Duodenal mucosa (tissue), 2 donors: ENCODE results near the gene PCSK4.

Experiments
- H3K27ac ChIP-seq: one replicate; pipeline ENCODE4 v1.7.0; 2013; ENCODE audit warnings: low read depth, low read length
- H3K27me3 ChIP-seq, 2 donors: one replicate each; pipeline ENCODE4 v1.7.0; 2013; ENCODE audit warnings: low read length in 2 of 2, control low read depth in 1 of 2; ENCODE audit not compliant: insufficient read depth in 2 of 2, control insufficient read depth in 1 of 2
- H3K36me3 ChIP-seq, 2 donors: one replicate each; pipeline ENCODE4 v1.7.0; 2013; ENCODE audit warnings: low read length in 2 of 2, control low read depth in 1 of 2; ENCODE audit not compliant: insufficient read depth in 2 of 2, control insufficient read depth in 1 of 2
- H3K4me1 ChIP-seq, 2 donors: one replicate each; pipeline ENCODE4 v1.7.0; 2013; ENCODE audit warnings: low read length in 2 of 2, control low read depth in 1 of 2; ENCODE audit not compliant: insufficient read depth in 2 of 2, control insufficient read depth in 1 of 2
- H3K4me3 ChIP-seq, 2 donors: one replicate each; pipeline ENCODE4 v1.7.0; 2013; ENCODE audit warnings: low read length in 2 of 2, low read depth in 1 of 2
- H3K9ac ChIP-seq, 2 donors: one replicate each; pipeline ENCODE4 v1.7.0; 2013; ENCODE audit warnings: low read length in 2 of 2, low read depth in 1 of 2
- H3K9me3 ChIP-seq, 2 donors: one replicate each; pipeline ENCODE4 v1.7.0; 2013; ENCODE audit warnings: low read length in 2 of 2, control low read depth in 1 of 2; ENCODE audit not compliant: control insufficient read depth in 1 of 2

The PCSK4 gene

DNA sequence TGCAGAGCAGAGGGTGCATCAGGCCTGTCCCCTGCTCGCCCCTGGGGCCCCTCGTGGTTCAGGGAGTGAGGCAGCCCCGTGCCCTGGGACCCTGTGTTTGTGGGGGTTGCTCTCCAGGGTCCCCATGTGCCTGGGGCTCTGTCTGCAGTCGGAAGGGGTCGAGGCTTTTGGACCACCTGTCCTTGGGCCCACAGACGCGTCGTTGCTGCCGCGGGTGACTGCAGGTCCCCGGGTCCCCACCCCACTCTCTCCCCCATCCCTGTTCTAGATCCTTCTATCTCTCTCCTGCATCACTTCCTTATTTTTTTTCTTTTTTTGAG is 1.9 kb downstream of the PCSK4 start:
- H3K36me3 ChIP-seq: no peaks in the 10 kb centered on the region
- H3K9me3 ChIP-seq: no peaks in the 10 kb centered on the region
- H3K4me3 ChIP-seq: no peak overlapping the region
- no peak overlapping the region for H3K27ac ChIP-seq
- no peak overlapping the region for H3K9ac ChIP-seq
- H3K4me1 ChIP-seq: peaks cover 13 to 19% of the 10 kb centered on the region in 2 donors
- no peaks in the 10 kb centered on the region for H3K27me3 ChIP-seq

DNA sequence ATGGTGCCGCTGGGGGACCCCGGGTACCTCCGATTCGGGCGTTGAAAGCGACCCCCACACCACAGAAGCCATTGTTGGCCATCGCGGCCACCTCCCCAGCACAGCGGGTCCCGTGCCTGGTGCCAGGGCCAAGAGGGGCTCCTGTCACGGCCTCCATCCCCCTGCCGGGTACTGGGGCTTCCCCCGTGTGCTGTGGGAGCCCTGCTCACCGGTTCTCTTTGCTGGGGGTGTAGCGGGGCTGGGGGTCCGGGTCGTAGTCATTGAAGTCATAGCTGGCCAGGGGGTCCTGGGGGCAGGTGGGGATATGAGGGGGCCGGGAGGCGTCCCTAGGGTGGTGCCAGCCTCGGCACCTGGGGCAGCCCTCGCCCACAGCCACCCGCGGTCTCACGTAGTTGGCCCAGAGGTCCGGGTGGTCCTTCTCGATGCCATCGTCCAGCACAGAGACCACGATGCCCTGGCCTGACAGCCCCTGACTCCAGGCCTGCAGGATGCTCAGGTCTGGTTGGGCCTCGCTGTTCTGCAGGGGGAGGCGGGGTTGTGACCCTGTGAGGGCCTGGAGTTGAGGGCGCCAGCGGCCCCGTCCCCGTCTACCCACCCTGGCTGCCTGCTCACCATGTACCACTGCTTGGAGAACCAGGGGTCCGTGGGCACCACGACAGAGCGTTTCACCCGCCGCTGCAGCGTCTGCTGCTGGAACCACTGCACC is 2.4 kb downstream of the PCSK4 start:
- H3K4me1 ChIP-seq: peaks cover 8 to 15% of the 10 kb centered on the region in 2 donors
- H3K9ac ChIP-seq: no peak overlapping the region
- H3K9me3 ChIP-seq: no peaks in the 10 kb centered on the region
- H3K4me3 ChIP-seq: no peak overlapping the region
- no peak overlapping the region for H3K27ac ChIP-seq
- H3K36me3 ChIP-seq: no peaks in the 10 kb centered on the region
- no peaks in the 10 kb centered on the region for H3K27me3 ChIP-seq

GRCh38 chr19:1486720-1487575 is 3.2 kb downstream of the PCSK4 start:
- Histone ChIP-seq H3K27ac (no peak overlapping the region), H3K9me3 (no peaks in the 10 kb centered on the region), H3K9ac (no peak overlapping the region), H3K27me3 (no peaks in the 10 kb centered on the region), H3K4me1 (peaks cover 6 to 12% of the 10 kb centered on the region in 2 donors), H3K36me3 (no peaks in the 10 kb centered on the region), H3K4me3 (no peak overlapping the region)

DNA sequence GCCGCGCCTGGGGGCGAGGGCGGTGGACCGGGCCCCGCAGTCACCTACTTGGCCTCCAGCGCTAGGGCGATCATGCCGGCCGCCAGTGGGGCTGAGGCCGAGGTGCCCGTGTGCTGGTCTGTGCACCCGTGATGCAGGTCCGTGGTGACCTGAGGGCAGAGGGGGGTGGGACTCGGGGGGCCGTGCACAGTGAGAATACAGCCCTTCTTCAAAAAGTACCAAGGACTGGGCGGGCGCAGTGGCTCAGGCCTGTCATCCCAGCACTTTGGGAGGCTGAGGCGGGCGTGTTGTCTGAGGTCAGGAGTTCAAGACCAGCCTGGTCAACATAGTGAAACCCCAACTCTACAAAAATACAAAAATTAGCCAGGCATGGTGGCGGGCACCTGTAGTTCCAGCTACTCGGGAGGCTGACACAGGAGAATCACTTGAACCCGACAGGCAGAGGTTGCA is 6.1 kb downstream of the PCSK4 start:
- H3K9me3 ChIP-seq: no peaks in the 10 kb centered on the region
- no peaks in the 10 kb centered on the region for H3K36me3 ChIP-seq
- no peak overlapping the region for H3K4me3 ChIP-seq
- no peaks in the 10 kb centered on the region for H3K27me3 ChIP-seq
- no peak overlapping the region for H3K9ac ChIP-seq
- H3K4me1 ChIP-seq: no peaks in the 10 kb centered on the region
- H3K27ac ChIP-seq: no peak overlapping the region

DNA sequence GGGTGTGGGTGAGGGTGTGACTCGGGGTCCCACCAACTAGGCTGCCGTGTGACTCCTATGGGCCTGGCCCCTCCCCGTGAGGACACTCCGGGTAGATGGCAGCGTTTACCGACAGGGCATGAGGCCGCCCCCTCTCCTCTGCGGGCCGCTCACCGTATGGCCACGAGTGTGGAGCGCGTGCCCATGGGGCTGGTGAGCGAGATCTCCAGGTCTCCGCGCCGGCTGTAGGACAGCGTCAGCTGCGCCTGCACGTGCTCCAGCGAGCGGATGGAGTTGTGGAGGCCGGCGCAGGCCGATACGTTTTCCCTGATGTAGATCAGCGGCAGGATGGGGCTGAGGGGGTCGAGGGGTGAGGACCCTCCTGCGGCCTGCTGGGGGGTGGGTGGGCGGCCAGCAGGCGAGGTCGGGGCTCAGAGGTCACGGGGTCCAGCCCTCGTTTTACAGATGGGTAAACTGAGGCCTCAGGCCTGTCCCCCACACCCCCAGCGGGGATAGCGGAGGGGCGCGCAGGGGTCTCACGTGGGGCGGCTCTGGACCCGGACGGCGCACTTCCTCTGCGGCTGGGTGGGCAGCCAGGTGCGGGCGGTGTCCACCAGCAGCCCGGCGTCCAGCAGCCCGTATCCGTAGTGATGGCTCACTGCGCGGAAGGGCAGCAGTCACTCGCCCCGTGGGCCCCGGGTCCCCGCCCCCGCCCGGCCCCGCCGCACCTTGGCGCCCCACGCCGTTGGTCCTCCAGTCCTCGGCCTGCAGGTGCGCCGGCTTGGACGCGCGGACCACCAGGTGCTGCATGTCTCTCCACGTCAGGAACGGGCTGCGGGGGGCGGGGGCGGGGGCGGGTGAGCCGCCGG is 6.8 kb downstream of the PCSK4 start:
- H3K36me3 ChIP-seq: no peaks in the 10 kb centered on the region
- no peak overlapping the region for H3K4me3 ChIP-seq
- H3K9me3 ChIP-seq: no peaks in the 10 kb centered on the region
- no peak overlapping the region for H3K27ac ChIP-seq
- peaks cover 0 to 2% of the 10 kb centered on the region in 2 donors for H3K4me1 ChIP-seq
- no peak overlapping the region for H3K9ac ChIP-seq
- H3K27me3 ChIP-seq: no peaks in the 10 kb centered on the region

- peaks cover 0 to 7% of the 10 kb centered on the region in 2 donors for H3K4me1 ChIP-seq
- no peaks in the 10 kb centered on the region for H3K9me3 ChIP-seq
- no peak overlapping the region for H3K9ac ChIP-seq
- no peaks in the 10 kb centered on the region for H3K27me3 ChIP-seq
- no peaks in the 10 kb centered on the region for H3K36me3 ChIP-seq
- H3K4me3 ChIP-seq: no peak overlapping the region
- no peak overlapping the region for H3K27ac ChIP-seq
Measured at GRCh38 chr19:1482361-1483130, 7.6 kb downstream of the PCSK4 start.

GRCh38 chr19:1481893-1482360 is 8.2 kb downstream of the PCSK4 start:
- H3K4me3 ChIP-seq: no peak overlapping the region
- no peak overlapping the region for H3K9ac ChIP-seq
- H3K36me3 ChIP-seq: peaks cover 0 to 4% of the 10 kb centered on the region in 2 donors
- no peak overlapping the region for H3K27ac ChIP-seq
- H3K27me3 ChIP-seq: no peaks in the 10 kb centered on the region
- H3K4me1 ChIP-seq: peaks cover 0 to 7% of the 10 kb centered on the region in 2 donors
- H3K9me3 ChIP-seq: no peaks in the 10 kb centered on the region

GRCh38 chr19:1481224-1481892 is 8.8 kb downstream of the PCSK4 start:
- no peak overlapping the region for H3K27ac ChIP-seq
- H3K9me3 ChIP-seq: no peaks in the 10 kb centered on the region
- H3K9ac ChIP-seq: no peak overlapping the region
- H3K4me1 ChIP-seq: peaks cover 0 to 7% of the 10 kb centered on the region in 2 donors
- no peak overlapping the region for H3K4me3 ChIP-seq
- no peaks in the 10 kb centered on the region for H3K27me3 ChIP-seq
- H3K36me3 ChIP-seq: peaks cover 3 to 4% of the 10 kb centered on the region in 2 donors
